H9 (cell line): Measurements from ENCODE around the gene MBP. TPM values are rescaled to one million over a fixed set of nuclear protein-coding genes. Genes with fewer than 3 reads are reported as not detected.

Experiments
- DNase-seq: peaks from one replicate; pipeline ENCODE4 v3.0.0-alpha.2; 2017
- H2AFZ ChIP-seq: one replicate; pipeline ENCODE4 v1.6.1; 2013; ENCODE audit warnings: mild to moderate bottlenecking, low read length, control low read depth, moderate library complexity
- H2AK5ac ChIP-seq: 2 replicates; pipeline ENCODE4 v1.6.1; 2013; ENCODE audit warnings: low read length, control low read depth, mixed read lengths; ENCODE audit not compliant: insufficient read length
- H2BK120ac ChIP-seq: one replicate; pipeline ENCODE4 v1.6.1; 2013; ENCODE audit warnings: low read depth, mild to moderate bottlenecking, low read length, control low read depth, inconsistent platforms; ENCODE audit not compliant: poor library complexity, severe bottlenecking
- H2BK12ac ChIP-seq: 2 replicates; pipeline ENCODE4 v1.6.1; 2013; ENCODE audit warnings: low read length, control low read depth, mixed read lengths, low read depth; ENCODE audit not compliant: insufficient read length
- H2BK15ac ChIP-seq: 2 replicates; pipeline ENCODE4 v1.6.1; 2013; ENCODE audit warnings: low read depth, low read length, control low read depth
- H2BK20ac ChIP-seq: one replicate; pipeline ENCODE4 v1.6.1; 2013; ENCODE audit warnings: low read depth, mild to moderate bottlenecking, low read length, control low read depth, inconsistent platforms; ENCODE audit not compliant: poor library complexity, severe bottlenecking
- H2BK5ac ChIP-seq: 2 replicates; pipeline ENCODE4 v1.6.1; 2013; ENCODE audit warnings: low read length, control low read depth, mixed read lengths; ENCODE audit not compliant: insufficient read length
- H3K14ac ChIP-seq: 2 replicates; pipeline ENCODE4 v1.6.1; 2013; ENCODE audit warnings: low read length, control low read depth; ENCODE audit not compliant: insufficient read depth
- H3K18ac ChIP-seq: 2 replicates; pipeline ENCODE4 v1.6.1; 2013; ENCODE audit warnings: low read depth, mild to moderate bottlenecking, mixed read lengths, low read length, control low read depth; ENCODE audit not compliant: insufficient read length
- H3K23ac ChIP-seq: 2 replicates; pipeline ENCODE4 v1.6.1; 2013; ENCODE audit warnings: low read length, control low read depth, mixed read lengths, low read depth; ENCODE audit not compliant: insufficient read length
- H3K23me2 ChIP-seq: 2 replicates; pipeline ENCODE4 v1.6.1; 2013; ENCODE audit warnings: low read depth, mild to moderate bottlenecking, mixed read lengths, low read length, control low read depth; ENCODE audit not compliant: insufficient read length, poor library complexity, severe bottlenecking
- H3K27ac ChIP-seq: 2 replicates; pipeline ENCODE4 v1.5.1; 2013; ENCODE audit warnings: low read length, control low read depth, mixed read lengths, low read depth; ENCODE audit not compliant: insufficient read length
- H3K27me3 ChIP-seq: 2 replicates; pipeline ENCODE4 v1.6.1; 2013; ENCODE audit warnings: low read length, control low read depth, inconsistent platforms; ENCODE audit not compliant: insufficient read depth
- H3K4ac ChIP-seq: 2 replicates; pipeline ENCODE4 v1.6.1; 2013; ENCODE audit warnings: low read depth, mild to moderate bottlenecking, control low read depth, inconsistent platforms, low read length, moderate library complexity
- H3K4me1 ChIP-seq: 2 replicates; pipeline ENCODE4 v1.6.1; 2013; ENCODE audit warnings: low read length, control low read depth, inconsistent platforms; ENCODE audit not compliant: insufficient read depth
- H3K4me2 ChIP-seq: 2 replicates; pipeline ENCODE4 v1.6.1; 2013; ENCODE audit warnings: low read length, control low read depth, mixed read lengths; ENCODE audit not compliant: insufficient read length, insufficient read depth
- H3K56ac ChIP-seq: 2 replicates; pipeline ENCODE4 v1.6.1; 2013; ENCODE audit warnings: low read depth, mild to moderate bottlenecking, mixed read lengths, low read length, control low read depth; ENCODE audit not compliant: insufficient read length
- H3K79me1 ChIP-seq: 2 replicates; pipeline ENCODE4 v1.6.1; 2013; ENCODE audit warnings: low read depth, mild to moderate bottlenecking, moderate library complexity, low read length, control low read depth, inconsistent platforms; ENCODE audit not compliant: insufficient read depth, poor library complexity, severe bottlenecking
- H3K79me2 ChIP-seq: 2 replicates; pipeline ENCODE4 v1.6.1; 2013; ENCODE audit warnings: low read length, control low read depth, inconsistent platforms; ENCODE audit not compliant: insufficient read depth
- H3K9ac ChIP-seq: 2 replicates; pipeline ENCODE4 v1.6.1; 2013; ENCODE audit warnings: low read length, control low read depth, mixed read lengths; ENCODE audit not compliant: insufficient read length; ENCODE audit errors: extremely low read depth
- H3K9me3 ChIP-seq: one replicate; pipeline ENCODE4 v1.6.1; 2013; ENCODE audit warnings: low read depth, low read length, inconsistent platforms; ENCODE audit not compliant: control insufficient read depth
- H3T11ph ChIP-seq: one replicate; pipeline ENCODE4 v1.6.1; 2013; ENCODE audit warnings: mild to moderate bottlenecking, low read length, control low read depth, inconsistent platforms
- H4K20me1 ChIP-seq: one replicate; pipeline ENCODE4 v1.6.1; 2013; ENCODE audit not compliant: control insufficient read depth, insufficient read length, insufficient read depth
- H4K5ac ChIP-seq: 2 replicates; pipeline ENCODE4 v1.6.1; 2013; ENCODE audit warnings: low read depth, mild to moderate bottlenecking, mixed read lengths, low read length, control low read depth; ENCODE audit not compliant: insufficient read length
- H4K8ac ChIP-seq: replicated peaks from 2 replicates; pipeline ENCODE4 v1.6.1; 2013; ENCODE audit warnings: low read length, control low read depth, mixed read lengths, low read depth; ENCODE audit not compliant: insufficient read length
- H4K91ac ChIP-seq: 2 replicates; pipeline ENCODE4 v1.6.1; 2013; ENCODE audit warnings: low read depth, mild to moderate bottlenecking, moderate library complexity, mixed read lengths, low read length, control low read depth; ENCODE audit not compliant: insufficient read length
- H3K27ac Mint-ChIP-seq, 3 experiments: 2 replicates in 2 of 3; 3 replicates in 1 of 3; pipeline ENCODE4 v1.8.0; 2020 to 2021; ENCODE audit warnings: mixed read lengths in 3 of 3, mild to moderate bottlenecking in 1 of 3, moderate library complexity in 1 of 3
- H3K27me3 Mint-ChIP-seq: 2 replicates; pipeline ENCODE4 v1.8.0; 2021; ENCODE audit warnings: low read depth, mild to moderate bottlenecking, moderate library complexity, mixed read lengths
- H3K36me3 Mint-ChIP-seq, 3 experiments: 2 replicates in 2 of 3; 3 replicates in 1 of 3; pipeline ENCODE4 v1.8.0; 2020 to 2021; ENCODE audit warnings: low read depth in 3 of 3, mixed read lengths in 3 of 3; ENCODE audit not compliant: insufficient read depth in 1 of 3
- H3K4me1 Mint-ChIP-seq, 2 experiments: 2 replicates each; pipeline ENCODE4 v1.8.0; 2020; ENCODE audit warnings: mixed read lengths in 2 of 2
- H3K4me3 Mint-ChIP-seq, 2 experiments: 2 replicates in 1 of 2; 3 replicates in 1 of 2; pipeline ENCODE4 v1.8.0; 2020 to 2021; ENCODE audit warnings: mild to moderate bottlenecking in 2 of 2, mixed read lengths in 2 of 2, moderate library complexity in 1 of 2
- H3K9me3 Mint-ChIP-seq, 2 experiments: 2 replicates in 1 of 2; 3 replicates in 1 of 2; pipeline ENCODE4 v1.8.0; 2020; ENCODE audit warnings: mild to moderate bottlenecking in 2 of 2, mixed read lengths in 2 of 2, moderate library complexity in 1 of 2
- WGBS: extraction: QIAGEN DNeasy Blood & Tissue Kit; methylation state at CpG from one replicate; pipeline ENCODE4 v1.1.7; 2013; ENCODE audit warnings: missing lambda C conversion rate, low lambda C conversion rate, mixed read lengths; ENCODE audit not compliant: insufficient read length; ENCODE audit errors: extremely low coverage; 5-methylcytosine and 5-hydroxymethylcytosine counted together
- total RNA-seq: library from RNA; stranded (reverse); gene quantifications from 2 replicates; pipeline ENCODE4 v1.2.1, GENCODE V29; 2021
- TF ChIP-seq, protein P1 (sequence below): fragments of 200-600 bp; sonication (generic); conservative IDR thresholded peaks from 3 replicates; pipeline ENCODE4 v1.8.0; 2021; ENCODE audit warnings: antibody characterized with exemption, mild to moderate bottlenecking

The MBP gene
- total RNA-seq, 1 experiment from 2014 or later = 8.6 TPM

DNA sequence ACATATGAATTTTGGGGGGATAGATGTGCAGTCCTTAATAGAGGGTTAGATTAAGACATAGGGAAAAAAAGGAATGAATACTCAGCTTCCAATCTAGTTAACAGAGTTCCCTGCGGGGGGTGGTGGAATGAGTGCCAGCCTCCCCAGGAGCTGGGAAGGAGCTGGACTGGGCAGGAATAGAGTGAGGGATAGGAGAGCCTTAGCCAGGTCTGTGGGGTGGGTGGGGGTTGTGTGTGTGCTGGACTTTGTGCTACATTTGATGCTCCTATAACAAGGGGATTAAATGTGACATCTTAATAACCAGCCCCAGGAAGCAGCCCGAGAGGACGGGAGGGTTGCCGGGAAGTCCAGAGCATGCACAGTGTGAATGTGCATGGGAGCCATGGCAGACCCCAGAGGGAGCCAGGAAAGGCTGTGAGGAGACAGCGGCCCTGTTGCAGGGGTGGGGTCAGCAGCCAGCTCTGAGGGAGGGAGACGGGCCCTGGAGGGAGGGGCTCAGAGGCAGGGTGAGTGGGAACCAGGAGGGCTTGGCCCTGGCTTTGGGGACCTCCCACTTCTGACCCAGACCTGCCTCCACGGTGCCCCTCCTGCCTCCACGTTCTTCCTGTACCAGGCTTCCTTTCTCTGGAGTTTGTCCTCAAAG, 3.6 kb upstream of the MBP start:
- Histone ChIP-seq H3K23ac (no peak overlapping the region), H2AFZ (no peak overlapping the region), H3K79me2 (no peaks in the 10 kb centered on the region), H3K18ac (no peak overlapping the region), H2BK15ac (no peak overlapping the region), H3K9ac (no peak overlapping the region), H3K23me2 (peaks cover 12% of the 10 kb centered on the region), H4K91ac (no peak overlapping the region), H3K14ac (no peak overlapping the region), H4K20me1 (no peaks in the 10 kb centered on the region), H3K4me2 (no peak overlapping the region), H2BK20ac (no peak overlapping the region), H3T11ph (no peak overlapping the region), H2BK120ac (no peak overlapping the region), H3K56ac (no peak overlapping the region), H3K4ac (no peak overlapping the region), H3K27me3 (peaks cover 2% of the 10 kb centered on the region; the same call in 1 of the 2 replicates), H3K9me3 (no peaks in the 10 kb centered on the region), H3K4me1 (no peaks in the 10 kb centered on the region), H2BK12ac (no peak overlapping the region), H3K79me1 (no peaks in the 10 kb centered on the region), H4K5ac (no peak overlapping the region), H2BK5ac (no peak overlapping the region), H3K27ac (no peak overlapping the region), H4K8ac (no peak overlapping the region), H2AK5ac (no peak overlapping the region)
- no peak overlapping the region for H3K27ac Mint-ChIP-seq
- peaks cover 0 to 2% (median 0%) of the 10 kb centered on the region in 3 experiments; a peak in 2 of 7 replicates for H3K36me3 Mint-ChIP-seq
- WGBS = no CpG with 5 or more reads among the region's 8 CpGs
- H3K4me3 Mint-ChIP-seq = no peak overlapping the region; a peak in 1 of 5 replicates
- no peaks in the 10 kb centered on the region; a peak in 2 of 5 replicates for H3K9me3 Mint-ChIP-seq
- DNase-seq = no peak
- H3K27me3 Mint-ChIP-seq = peaks cover 42% of the 10 kb centered on the region
- TF ChIP-seq, protein P1, sequence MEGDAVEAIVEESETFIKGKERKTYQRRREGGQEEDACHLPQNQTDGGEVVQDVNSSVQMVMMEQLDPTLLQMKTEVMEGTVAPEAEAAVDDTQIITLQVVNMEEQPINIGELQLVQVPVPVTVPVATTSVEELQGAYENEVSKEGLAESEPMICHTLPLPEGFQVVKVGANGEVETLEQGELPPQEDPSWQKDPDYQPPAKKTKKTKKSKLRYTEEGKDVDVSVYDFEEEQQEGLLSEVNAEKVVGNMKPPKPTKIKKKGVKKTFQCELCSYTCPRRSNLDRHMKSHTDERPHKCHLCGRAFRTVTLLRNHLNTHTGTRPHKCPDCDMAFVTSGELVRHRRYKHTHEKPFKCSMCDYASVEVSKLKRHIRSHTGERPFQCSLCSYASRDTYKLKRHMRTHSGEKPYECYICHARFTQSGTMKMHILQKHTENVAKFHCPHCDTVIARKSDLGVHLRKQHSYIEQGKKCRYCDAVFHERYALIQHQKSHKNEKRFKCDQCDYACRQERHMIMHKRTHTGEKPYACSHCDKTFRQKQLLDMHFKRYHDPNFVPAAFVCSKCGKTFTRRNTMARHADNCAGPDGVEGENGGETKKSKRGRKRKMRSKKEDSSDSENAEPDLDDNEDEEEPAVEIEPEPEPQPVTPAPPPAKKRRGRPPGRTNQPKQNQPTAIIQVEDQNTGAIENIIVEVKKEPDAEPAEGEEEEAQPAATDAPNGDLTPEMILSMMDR = no peak
- H3K4me1 Mint-ChIP-seq = peaks cover 8 to 9% of the 10 kb centered on the region in 2 experiments
